Mesenchymal stem cell (in vitro differentiated cells and primary cell): ENCODE measurements around the gene KRTAP15-1.

Experiments
- DNase-seq: peaks from one replicate; pipeline ENCODE4 v3.0.0-alpha.2; 2013
- H2AFZ ChIP-seq: one replicate; pipeline ENCODE4 v1.6.1; 2013; ENCODE audit warnings: low read depth, mild to moderate bottlenecking, control low read depth, inconsistent platforms, low read length, moderate library complexity
- H2AK5ac ChIP-seq: 2 replicates; pipeline ENCODE4 v1.6.1; 2013; ENCODE audit warnings: low read length, moderate library complexity, mild to moderate bottlenecking, inconsistent platforms; ENCODE audit not compliant: severe bottlenecking
- H2BK120ac ChIP-seq: one replicate; pipeline ENCODE4 v1.6.1; 2013; ENCODE audit warnings: low read depth, mild to moderate bottlenecking, inconsistent platforms, low read length, moderate library complexity
- H2BK12ac ChIP-seq, 2 experiments: one replicate each; pipeline ENCODE4 v1.6.1; 2013; ENCODE audit warnings: inconsistent platforms in 2 of 2, low read length in 2 of 2, mild to moderate bottlenecking in 2 of 2, moderate library complexity in 2 of 2, control low read depth in 1 of 2
- H2BK15ac ChIP-seq: one replicate; pipeline ENCODE4 v1.6.1; 2013; ENCODE audit warnings: mild to moderate bottlenecking, low read depth, inconsistent platforms; ENCODE audit not compliant: poor library complexity, severe bottlenecking
- H2BK5ac ChIP-seq: 2 replicates; pipeline ENCODE4 v1.6.1; 2013; ENCODE audit warnings: low read depth, mild to moderate bottlenecking, low read length, control low read depth, inconsistent platforms; ENCODE audit not compliant: poor library complexity, severe bottlenecking
- H3K14ac ChIP-seq, 2 experiments: one replicate each; pipeline ENCODE4 v1.6.1; 2013; ENCODE audit warnings: inconsistent platforms in 2 of 2, low read length in 2 of 2, control low read depth in 1 of 2, mild to moderate bottlenecking in 1 of 2, moderate library complexity in 1 of 2
- H3K18ac ChIP-seq, 2 experiments: one replicate each; pipeline ENCODE4 v1.6.1; 2013; ENCODE audit warnings: inconsistent platforms in 2 of 2, low read length in 2 of 2, control low read depth in 1 of 2, low read depth in 1 of 2, mild to moderate bottlenecking in 1 of 2
- H3K23ac ChIP-seq, 2 experiments: one replicate each; pipeline ENCODE4 v1.6.1; 2013; ENCODE audit warnings: inconsistent platforms in 2 of 2, low read length in 2 of 2, mild to moderate bottlenecking in 2 of 2, moderate library complexity in 2 of 2, control low read depth in 1 of 2
- H3K27ac ChIP-seq: 2 replicates; pipeline ENCODE4 v1.5.1; 2013; ENCODE audit warnings: mild to moderate bottlenecking, moderate library complexity, low read length, control low read depth, inconsistent platforms; ENCODE audit not compliant: poor library complexity, severe bottlenecking
- H3K27me3 ChIP-seq, 2 experiments: 2 replicates each; pipeline versions ENCODE4 v1.6.1 to v1.7.0; 2013; ENCODE audit warnings: low read length in 2 of 2, mild to moderate bottlenecking in 2 of 2, moderate library complexity in 2 of 2, control low read depth in 1 of 2, inconsistent platforms in 1 of 2; ENCODE audit not compliant: control insufficient read depth in 1 of 2, insufficient read depth in 1 of 2
- H3K36me3 ChIP-seq, 2 experiments: 2 replicates each; pipeline versions ENCODE4 v1.6.1 to v1.7.0; 2013; ENCODE audit warnings: low read length in 2 of 2, control low read depth in 1 of 2, inconsistent platforms in 1 of 2, low read depth in 1 of 2, mild to moderate bottlenecking in 1 of 2; ENCODE audit not compliant: insufficient read depth in 2 of 2, control insufficient read depth in 1 of 2
- H3K4ac ChIP-seq, 2 experiments: one replicate each; pipeline ENCODE4 v1.6.1; 2013; ENCODE audit warnings: inconsistent platforms in 2 of 2, low read length in 2 of 2, mild to moderate bottlenecking in 2 of 2, moderate library complexity in 2 of 2, control low read depth in 1 of 2, low read depth in 1 of 2
- H3K4me1 ChIP-seq: 2 replicates; pipeline ENCODE4 v1.6.1; 2013; ENCODE audit warnings: low read depth, low read length, control low read depth; ENCODE audit not compliant: control insufficient read depth, insufficient read depth
- H3K4me2 ChIP-seq: 2 replicates; pipeline ENCODE4 v1.6.1; 2013; ENCODE audit warnings: low read length, mild to moderate bottlenecking, inconsistent platforms; ENCODE audit not compliant: poor library complexity, severe bottlenecking
- H3K4me3 ChIP-seq, 2 experiments: 2 replicates each; pipeline versions ENCODE4 v1.5.1 to v1.7.0; 2013; ENCODE audit warnings: low read length in 2 of 2, mild to moderate bottlenecking in 2 of 2, control low read depth in 1 of 2, low read depth in 1 of 2; ENCODE audit not compliant: insufficient read depth in 1 of 2
- H3K79me1 ChIP-seq: replicated peaks from 2 replicates; pipeline ENCODE4 v1.6.1; 2013; ENCODE audit warnings: mild to moderate bottlenecking, control low read depth, low read length, inconsistent platforms; ENCODE audit not compliant: poor library complexity, severe bottlenecking
- H3K9ac ChIP-seq: 2 replicates; pipeline ENCODE4 v1.7.0; 2013; ENCODE audit warnings: mild to moderate bottlenecking, low read length, moderate library complexity
- H3K9me3 ChIP-seq: 2 replicates; pipeline ENCODE4 v1.7.0; 2013; ENCODE audit warnings: mild to moderate bottlenecking, low read length; ENCODE audit not compliant: control insufficient read depth
- H4K8ac ChIP-seq: one replicate; pipeline ENCODE4 v1.6.1; 2013; ENCODE audit warnings: inconsistent platforms, mild to moderate bottlenecking, low read length, moderate library complexity
- H4K91ac ChIP-seq: one replicate; pipeline ENCODE4 v1.6.1; 2013; ENCODE audit warnings: mild to moderate bottlenecking, low read length, inconsistent platforms
- whole genome bisulfite sequencing: methylation state at CpG from one replicate; pipeline ENCODE4 v1.1.7; 2013; ENCODE audit warnings: mixed read lengths; 5-methylcytosine and 5-hydroxymethylcytosine counted together

The KRTAP15-1 gene

DNA sequence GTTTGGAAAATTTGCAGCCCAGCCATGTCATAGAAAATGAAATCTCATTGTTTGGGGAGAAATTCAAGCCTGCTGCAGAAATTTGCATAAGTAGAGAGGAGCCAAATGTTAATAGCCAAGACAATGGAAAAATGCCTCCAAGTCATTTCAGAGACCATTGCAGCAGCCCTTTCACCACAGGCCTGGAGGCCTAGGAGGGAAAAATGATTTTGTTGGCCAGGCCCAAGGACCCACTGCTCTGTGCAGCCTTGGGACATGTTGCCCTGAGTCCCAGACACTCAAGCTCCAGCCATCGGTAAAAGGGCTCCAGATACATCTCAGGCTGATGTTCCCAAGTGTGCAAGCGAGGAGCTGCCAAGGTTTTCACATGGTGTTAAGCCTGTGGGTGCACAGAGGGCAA lies 46.1 kb downstream of the KRTAP15-1 start:
- Histone ChIP-seq H3K23ac (no peak overlapping the region), H3K4me3 (no peak overlapping the region), H3K4me2 (no peak overlapping the region), H3K4ac (no peak overlapping the region), H2AK5ac (no peak overlapping the region), H3K36me3 (no peaks in the 10 kb centered on the region), H3K14ac (no peak overlapping the region), H2BK5ac (no peak overlapping the region), H3K79me1 (no peaks in the 10 kb centered on the region), H4K8ac (no peak overlapping the region), H3K27me3 (no peaks in the 10 kb centered on the region), H3K9me3 (peaks cover 13% of the 10 kb centered on the region), H4K91ac (no peak overlapping the region), H2BK15ac (no peak overlapping the region), H2BK120ac (no peak overlapping the region), H3K9ac (no peak overlapping the region), H2BK12ac (no peak overlapping the region), H2AFZ (no peak overlapping the region), H3K18ac (no peak overlapping the region), H3K27ac (no peak overlapping the region), H3K4me1 (no peaks in the 10 kb centered on the region)
- no peak for DNase-seq
- WGBS = 38% methylated on average over 2 of the region's 2 CpGs

GRCh38 chr21:30487336-30487735 lies 47.3 kb downstream of the KRTAP15-1 start, which contains the start of gene KRTAP19-2:
Gene KRTAP19-2, minus strand, starts transcription at chr21:30487436. Its CDS starts 88 bp downstream, at chr21:30487348.
- no peaks in the 10 kb centered on the region for H3K79me1 ChIP-seq
- H3K23ac ChIP-seq = no peak within 1 kb of the TSS
- 40% methylated on average over 1 of the region's 2 CpGs for WGBS

More at GRCh38 chr21:30487336-30487735, 47.3 kb downstream of the KRTAP15-1 start, which contains the start of gene KRTAP19-2:
- H2AFZ ChIP-seq = no peak within 1 kb of the TSS
- no peak within 1 kb of the TSS for H3K4me2 ChIP-seq
- no peak within 1 kb of the TSS for H2BK15ac ChIP-seq
- no peak within 1 kb of the TSS for H3K9ac ChIP-seq
- H3K36me3 ChIP-seq = no peaks in the 10 kb centered on the region
- H3K27me3 ChIP-seq = no peaks in the 10 kb centered on the region
- no peak within 1 kb of the TSS for H4K8ac ChIP-seq
- no peak within 1 kb of the TSS for H2BK5ac ChIP-seq
- H3K4ac ChIP-seq = no peak within 1 kb of the TSS
- H2BK120ac ChIP-seq = no peak within 1 kb of the TSS
- no peak within 1 kb of the TSS for H3K27ac ChIP-seq
- H2BK12ac ChIP-seq = no peak within 1 kb of the TSS
- peak within 1 kb of the TSS; percentile 68 for H4K91ac ChIP-seq
- no peaks in the 10 kb centered on the region for H3K4me1 ChIP-seq
- H3K14ac ChIP-seq = no peak within 1 kb of the TSS
- H3K9me3 ChIP-seq = peaks cover 13% of the 10 kb centered on the region
- no peak within 1 kb of the TSS for H2AK5ac ChIP-seq
- no peak for DNase-seq
- H3K4me3 ChIP-seq = no peak within 1 kb of the TSS
- no peak within 1 kb of the TSS for H3K18ac ChIP-seq
